DMS 273 (cell line): Measurements from ENCODE around the gene MYH7.
"Not testable (repeated sequence)": the region's sequence is repeated elsewhere in the genome, so short reads cannot be mapped to it uniquely, and the experiment has no call there.

Experiments used
- DNase-seq: peaks from one replicate; lab custom pipeline; 2025; ENCODE audit not compliant: unreplicated experiment; lab: John Stamatoyannopoulos, UW

Gene MYH7

DNA sequence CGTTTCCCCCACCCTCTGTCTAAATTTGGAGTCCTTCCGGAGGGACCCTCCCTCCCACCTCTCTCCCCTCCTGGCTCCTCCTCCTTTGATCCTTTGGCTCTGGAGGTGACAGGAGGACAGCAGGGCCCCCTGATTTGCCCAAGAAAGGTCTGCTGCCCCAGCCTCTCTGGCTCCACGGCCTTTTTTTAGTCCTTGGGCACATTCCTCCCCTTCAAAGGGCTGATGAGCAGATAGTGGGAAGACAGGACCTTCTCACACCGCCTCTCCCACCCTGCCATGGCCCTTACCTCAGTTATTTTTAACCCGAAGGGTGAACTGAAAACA, 27.2 kb downstream of the MYH7 start:
- no peak for DNase-seq

DNA sequence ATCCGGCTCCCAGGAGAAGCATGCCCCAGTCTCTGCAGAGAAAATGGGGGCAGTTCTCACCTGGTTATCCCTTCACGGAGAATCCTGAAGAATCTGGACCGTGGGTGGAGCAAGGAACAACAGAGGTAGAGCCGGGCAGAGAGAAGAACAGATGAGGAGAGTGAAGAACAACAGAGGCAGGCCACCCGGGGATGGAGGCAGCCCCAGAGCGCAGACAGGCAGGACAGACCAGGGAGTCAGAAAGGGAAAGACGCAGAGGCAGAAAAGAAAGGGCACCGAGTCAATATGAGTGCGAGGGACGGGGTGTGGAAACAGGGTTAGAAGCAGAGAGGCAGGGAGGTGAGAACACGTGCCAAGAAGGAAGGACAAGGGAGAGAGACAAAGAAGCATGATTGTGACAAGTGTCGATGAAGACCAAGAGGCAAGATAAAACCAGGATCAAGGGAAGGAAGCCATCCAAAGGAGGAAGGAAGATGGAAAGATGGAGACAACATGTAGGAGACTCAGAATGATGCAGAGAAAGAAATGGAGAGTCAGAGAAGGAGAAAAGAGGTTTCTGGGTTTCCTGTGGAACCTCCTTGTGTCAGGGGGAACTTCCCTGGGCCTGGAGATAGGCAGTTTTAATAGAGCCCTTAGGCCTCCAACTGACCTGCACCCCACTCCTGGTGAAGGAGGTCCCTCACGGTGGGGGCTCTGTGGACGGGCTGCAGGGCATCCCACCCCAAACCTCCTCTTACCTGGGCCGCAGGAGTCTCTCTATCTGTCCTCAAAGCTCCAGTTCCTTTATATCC, 27.7 kb downstream of the MYH7 start, which contains the start of gene MYH6:
TSS of gene MYH6 (minus strand) at position 758 of the 791 bp plus-strand sequence. CDS start 1,050 bp downstream, outside the sequence.
- DNase-seq: no peak

DNA sequence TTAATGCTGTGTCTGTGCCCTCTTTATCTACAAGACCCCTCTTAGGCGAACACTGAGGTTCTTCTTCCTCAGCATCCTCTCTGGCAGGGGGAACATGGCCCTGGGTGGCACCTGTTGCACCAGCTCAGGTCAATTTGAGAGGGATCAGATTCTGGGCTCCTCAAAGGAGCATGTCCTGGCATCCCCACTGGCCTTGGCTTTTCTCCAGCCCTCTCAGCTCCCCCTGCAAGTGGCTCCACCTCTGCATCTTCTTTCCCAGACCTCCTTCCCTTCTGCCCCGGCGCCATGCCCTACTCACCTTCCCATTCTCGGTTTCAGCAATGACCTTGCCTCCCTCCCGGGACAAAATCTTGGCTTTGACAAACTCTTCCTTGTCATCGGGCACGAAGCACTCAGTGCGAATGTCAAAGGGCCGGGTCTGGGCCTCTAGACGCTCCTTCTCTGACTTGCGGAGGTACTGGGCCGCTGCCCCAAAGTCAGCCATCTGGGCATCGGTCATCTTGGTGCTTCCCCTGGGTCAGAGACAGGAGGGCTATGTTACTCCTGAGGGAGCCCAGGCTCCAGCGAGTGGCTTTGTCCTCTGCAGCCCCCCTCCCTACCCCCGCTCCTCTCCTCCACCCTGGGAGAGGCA, 28.6 kb downstream of the MYH7 start:
- no peak for DNase-seq

DNA sequence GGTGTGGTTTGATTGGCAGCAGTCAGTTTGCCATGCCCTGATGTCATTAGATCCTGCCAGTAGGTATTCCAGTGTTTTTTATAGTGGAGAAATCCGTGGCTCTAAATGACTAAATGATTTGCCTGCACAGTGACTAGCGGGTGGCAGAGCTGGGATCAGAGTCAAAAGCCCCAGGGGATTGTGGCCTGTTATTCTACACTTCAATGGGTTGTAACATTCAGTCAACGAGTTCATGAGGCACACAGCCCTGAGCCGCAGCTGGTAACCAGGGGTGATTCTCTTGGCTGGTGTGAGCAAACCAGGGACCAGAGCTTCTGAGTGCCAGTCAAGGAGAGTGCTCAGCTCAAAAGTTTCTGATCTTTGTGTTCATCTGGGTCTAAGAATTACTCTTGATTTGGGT, 29.2 kb downstream of the MYH7 start:
- DNase-seq: no peak

DNA sequence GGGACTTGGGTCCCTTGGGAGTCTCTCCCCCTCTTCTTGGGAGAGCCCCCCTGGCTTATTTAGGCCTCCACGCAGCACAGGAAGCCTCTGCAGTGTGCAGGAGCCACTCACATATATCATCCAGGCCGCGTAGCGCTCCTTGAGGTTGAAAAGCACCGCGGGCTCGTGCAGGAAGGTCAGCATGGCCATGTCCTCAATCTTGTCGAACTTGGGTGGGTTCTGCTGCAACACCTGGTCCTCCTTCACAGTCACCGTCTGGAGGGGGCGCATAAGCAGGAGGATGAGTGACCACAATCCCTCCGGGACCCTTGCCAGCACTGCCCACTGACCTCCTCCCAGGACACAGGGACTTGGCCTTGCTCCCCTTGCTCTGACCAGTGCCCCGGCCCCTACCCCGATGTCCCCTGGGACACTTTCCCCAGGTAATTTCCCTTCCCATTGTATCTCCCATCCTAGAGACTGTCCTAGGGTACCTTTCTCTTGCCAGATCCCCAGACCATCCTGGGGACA, 29.9 kb downstream of the MYH7 start:
- no peak for DNase-seq

DNA sequence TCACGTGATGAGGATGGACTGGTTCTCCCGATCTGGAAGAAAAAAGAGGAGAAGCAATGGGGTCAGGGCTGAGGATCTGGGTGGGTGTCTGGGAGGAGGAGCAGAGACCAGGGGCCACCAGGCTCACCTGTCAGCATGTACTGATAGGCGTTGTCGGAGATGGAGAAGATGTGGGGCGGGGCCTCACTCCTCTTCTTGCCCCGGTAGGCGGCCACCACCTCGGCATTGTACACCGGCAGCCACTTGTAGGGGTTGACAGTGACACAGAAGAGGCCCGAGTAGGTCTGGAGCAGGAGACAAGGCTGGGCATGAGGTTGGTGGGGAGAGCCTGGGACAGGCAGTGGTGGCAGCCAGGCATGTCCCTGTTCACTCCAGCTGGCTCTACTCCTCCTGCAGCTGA, 30.4 kb downstream of the MYH7 start:
- no peak for DNase-seq

GRCh38 chr14:23404331-23404900, 31.0 kb downstream of the MYH7 start:
- no peak for DNase-seq

DNA sequence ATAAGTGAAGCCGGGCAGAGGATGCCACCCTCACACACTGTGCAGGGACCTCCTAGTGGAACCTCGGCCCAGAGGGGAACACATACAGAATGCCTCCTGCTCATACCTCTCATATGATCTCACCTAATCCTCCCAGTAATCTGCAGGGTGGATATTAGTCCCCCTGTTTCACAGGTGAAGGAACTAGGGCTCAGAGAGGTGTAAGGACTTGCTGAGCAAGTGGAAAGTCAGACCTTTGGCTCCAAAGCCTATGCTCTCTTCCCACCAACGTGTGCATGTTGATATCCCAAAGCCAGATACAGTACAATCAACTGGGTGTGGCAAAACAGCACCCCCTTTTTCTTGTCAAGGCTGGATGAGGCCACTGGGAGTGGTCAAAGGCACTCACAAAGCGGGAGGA, 31.6 kb downstream of the MYH7 start:
- no peak for DNase-seq

GRCh38 chr14:23403139-23403438, 32.4 kb downstream of the MYH7 start:
- DNase-seq: no peak

GRCh38 chr14:23402296-23403138, 32.9 kb downstream of the MYH7 start:
- DNase-seq: no peak

GRCh38 chr14:23401291-23401690, 34.2 kb downstream of the MYH7 start:
- no peak for DNase-seq

DNA sequence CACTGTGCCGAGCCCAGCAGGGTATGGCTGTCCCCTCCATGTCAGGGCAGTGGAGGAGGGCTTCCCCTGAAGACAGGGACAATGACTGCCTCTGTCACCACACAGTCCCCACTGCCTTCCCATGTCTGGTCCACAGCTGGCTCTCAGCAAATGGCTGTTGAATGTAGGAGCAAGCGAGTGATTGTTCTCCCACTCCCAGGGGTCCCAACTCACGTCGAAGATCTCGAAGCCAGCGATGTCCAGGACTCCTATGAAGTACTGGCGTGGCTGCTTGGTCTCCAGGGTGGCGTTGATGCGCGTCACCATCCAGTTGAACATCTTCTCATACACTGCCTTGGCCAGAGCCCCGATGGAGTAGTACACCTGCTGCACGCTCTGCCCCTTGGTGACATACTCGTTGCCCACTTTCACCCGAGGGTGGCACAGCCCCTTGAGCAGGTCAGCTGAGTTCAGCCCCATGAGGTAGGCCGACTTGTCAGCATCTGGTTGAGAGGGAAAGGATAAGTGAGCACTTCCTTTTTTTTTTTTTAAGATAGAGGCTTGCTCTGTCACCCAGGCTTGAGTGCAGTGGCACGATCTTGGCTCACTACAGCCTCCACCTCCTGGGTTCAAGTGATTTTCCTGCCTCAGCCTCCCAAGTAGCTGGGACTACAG, 34.8 kb downstream of the MYH7 start:
- DNase-seq: not testable (repeated sequence)

- no peak for DNase-seq
Observed at GRCh38 chr14:23399591-23399990, 35.9 kb downstream of the MYH7 start.

GRCh38 chr14:23399136-23399535, 36.3 kb downstream of the MYH7 start:
- no peak for DNase-seq

DNA sequence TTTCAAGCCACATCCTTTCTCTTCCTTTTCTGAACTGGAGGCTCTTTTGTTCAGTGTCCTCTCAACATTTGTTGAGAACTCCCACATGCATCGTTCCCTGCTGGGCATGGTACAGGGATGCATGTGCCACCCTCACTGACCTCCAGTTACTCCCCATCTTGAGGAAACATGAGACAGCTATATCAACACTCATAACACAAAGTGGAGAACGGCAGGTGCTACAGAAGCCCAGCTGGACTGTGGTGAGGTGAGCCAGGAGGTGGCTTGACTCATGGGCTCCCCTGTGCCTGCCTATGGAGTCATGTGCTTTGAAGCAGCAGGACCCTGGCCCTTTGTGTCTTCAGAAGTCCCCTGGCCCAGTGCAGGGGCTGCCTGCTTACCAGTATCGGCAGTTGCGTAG, 37.1 kb downstream of the MYH7 start:
- no peak for DNase-seq

- DNase-seq: no peak
Observed at GRCh38 chr14:23396781-23397407, 38.6 kb downstream of the MYH7 start.

- DNase-seq: no peak
Observed at GRCh38 chr14:23396126-23396525, 39.3 kb downstream of the MYH7 start.

GRCh38 chr14:23392613-23393012, 42.8 kb downstream of the MYH7 start:
- no peak for DNase-seq

DNA sequence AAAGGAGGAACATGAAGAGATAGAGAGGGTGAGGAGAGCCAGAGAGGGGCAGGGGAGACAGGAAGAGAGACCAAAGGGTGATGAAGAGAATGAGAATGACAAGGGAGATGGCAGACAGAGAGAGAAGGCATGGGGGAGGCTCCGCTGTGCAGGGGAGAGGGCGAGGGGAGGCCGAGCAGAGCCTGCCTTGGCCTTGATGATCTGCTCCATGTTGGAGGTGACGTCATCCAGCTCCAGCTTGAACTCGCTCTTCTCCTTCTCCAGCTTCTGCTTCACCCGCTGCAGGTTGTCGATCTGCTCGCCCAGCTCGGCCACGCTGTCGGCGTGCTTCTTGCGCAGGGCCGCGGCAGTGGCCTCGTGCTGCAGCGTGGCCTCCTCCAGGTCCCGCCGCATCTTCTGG, 45.6 kb downstream of the MYH7 start:
- DNase-seq: not testable (repeated sequence)

DNA sequence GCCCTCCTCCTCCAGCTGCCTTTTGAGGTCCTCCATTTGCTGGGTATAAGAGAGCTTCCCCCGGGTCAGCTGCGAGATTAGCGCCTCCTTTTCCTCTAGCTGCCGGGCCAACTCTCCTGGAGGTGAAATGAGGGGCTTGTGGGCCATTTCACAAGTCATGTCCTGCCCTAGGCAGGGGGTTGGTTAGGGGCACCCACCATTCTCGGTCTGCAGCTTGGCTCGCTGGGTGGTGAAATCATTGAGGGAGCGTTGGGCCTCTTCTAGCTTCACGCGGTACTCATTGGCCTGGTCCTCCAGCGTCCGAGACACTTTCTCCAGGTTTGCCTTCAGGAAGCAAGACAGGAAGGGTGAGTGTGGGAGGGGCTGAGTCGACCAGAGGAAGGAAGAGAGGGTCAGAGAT, 46.1 kb downstream of the MYH7 start:
- DNase-seq: no peak

DNA sequence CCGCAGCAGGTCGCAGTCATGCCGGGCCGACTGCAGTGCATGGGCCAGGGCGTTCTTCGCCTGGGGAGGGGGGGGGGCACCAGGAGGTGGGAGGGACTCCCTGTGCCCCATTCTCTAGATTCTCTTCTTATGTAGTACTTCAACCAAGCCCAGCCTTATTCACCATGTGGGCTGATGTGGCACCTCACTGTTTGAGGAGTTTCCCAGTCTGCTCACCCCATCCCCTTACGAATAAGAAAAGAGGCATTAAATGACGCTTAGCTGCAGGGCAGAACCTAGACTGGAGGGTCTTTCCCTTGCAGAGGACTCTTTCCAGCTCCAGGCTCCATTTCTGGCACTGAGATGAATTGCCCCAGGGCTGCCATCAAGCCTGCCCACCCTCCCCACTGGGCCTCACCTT, 46.5 kb downstream of the MYH7 start:
- DNase-seq: no peak
